Measurements from ENCODE around the gene USF2.

USF2 gene

GRCh38 chr19:35301961-35302360, 33.2 kb downstream of the USF2 start:
- no peak for DNase-seq

- no peak for DNase-seq
These were observed 33.7 kb downstream of the USF2 start for GRCh38 chr19:35302446-35302845.

- no peak for DNase-seq
These were observed 34.7 kb downstream of the USF2 start for GRCh38 chr19:35303357-35303915.

- DNase-seq = no peak
These were observed 35.3 kb downstream of the USF2 start for GRCh38 chr19:35304036-35304435.

GRCh38 chr19:35305181-35305580, 36.4 kb downstream of the USF2 start:
- DNase-seq = no peak

GRCh38 chr19:35306473-35307246, 37.9 kb downstream of the USF2 start:
- no peak for DNase-seq

GRCh38 chr19:35307931-35308330, 39.2 kb downstream of the USF2 start:
- DNase-seq = no peak

- DNase-seq = no peak
These were observed 40.1 kb downstream of the USF2 start for GRCh38 chr19:35308910-35309309.

- no peak for DNase-seq
These were observed 40.9 kb downstream of the USF2 start for GRCh38 chr19:35309481-35310279.

- DNase-seq = no peak
These were observed 41.6 kb downstream of the USF2 start for GRCh38 chr19:35310331-35310730.

GRCh38 chr19:35310811-35311465, 42.2 kb downstream of the USF2 start:
- DNase-seq = no peak

- no peak for DNase-seq
These were observed 43.3 kb downstream of the USF2 start for GRCh38 chr19:35311901-35312665.

- no peak for DNase-seq
These were observed 44.8 kb downstream of the USF2 start for GRCh38 chr19:35313587-35313986.

GRCh38 chr19:35314031-35314430, 45.3 kb downstream of the USF2 start:
- DNase-seq = no peak

GRCh38 chr19:35314858-35315470, 46.2 kb downstream of the USF2 start:
- no peak for DNase-seq

GRCh38 chr19:35315883-35316282, 47.1 kb downstream of the USF2 start:
- no peak for DNase-seq

- DNase-seq = no peak
These were observed 47.8 kb downstream of the USF2 start for GRCh38 chr19:35316560-35316959.

- DNase-seq = peak in 1 of 14 donors; percentile 19
These were observed 48.8 kb downstream of the USF2 start for GRCh38 chr19:35317464-35318043.

GRCh38 chr19:35318679-35319448, 50.1 kb downstream of the USF2 start:
- DNase-seq = peak in 11 of 14 donors; percentile 42 to 97 (median 67)

GRCh38 chr19:35320065-35320713, 51.4 kb downstream of the USF2 start:
- no peak for DNase-seq
